Lower lobe of right lung (tissue), 2 donors: ENCODE results near the gene MCHR1. TPM values are rescaled to one million over a fixed set of nuclear protein-coding genes. Genes with fewer than 3 reads are reported as not detected.

Source experiments
- ATAC-seq, 2 donors: fragments of 200-7000 bp; cut with Tn5 transposase; one replicate each; pipeline ENCODE4 v1.9.1; 2020 to 2022; ENCODE audit warnings: mild to moderate bottlenecking in 2 of 2, moderate library complexity in 2 of 2
- DNase-seq: peaks from one replicate; pipeline ENCODE4 v3.0.0-alpha.2; 2020
- H3K27ac ChIP-seq: fragments of 200-600 bp; one replicate; pipeline ENCODE4 v1.8.0; 2022
- H3K27me3 ChIP-seq: fragments of 200-600 bp; one replicate; pipeline ENCODE4 v1.8.0; 2022; ENCODE audit warnings: low read depth
- H3K36me3 ChIP-seq: fragments of 200-600 bp; one replicate; pipeline ENCODE4 v1.8.0; 2022; ENCODE audit warnings: mild to moderate bottlenecking
- H3K4me1 ChIP-seq: fragments of 200-600 bp; one replicate; pipeline ENCODE4 v1.8.0; 2022
- H3K4me3 ChIP-seq: fragments of 200-600 bp; one replicate; pipeline ENCODE4 v1.8.0; 2022; ENCODE audit warnings: mild to moderate bottlenecking
- H3K9me3 ChIP-seq: fragments of 200-600 bp; one replicate; pipeline ENCODE4 v1.8.0; 2022
- CTCF ChIP-seq: fragments of 200-600 bp; IDR thresholded peaks from one replicate; pipeline ENCODE4 v1.8.0; 2022; ENCODE audit warnings: antibody characterized with exemption, mild to moderate bottlenecking
- intact Hi-C: fragments of 100-400 bp; cut with DNase I; formaldehyde crosslinking; loops from one replicate; pipeline ENCODE4 v1.11.0; 2022
- total RNA-seq: library from RNA; stranded (reverse); fragmentation: NEBNext Ultra II Directional; extraction: Animal tissue kit (Norgen Biotek cat#: 25700); gene quantifications from one replicate; pipeline ENCODE4 v1.2.1, GENCODE V29; 2021
- donor health status: DM: no; HTN: yes; CAD: no; lungs with severe emphysema.

MCHR1 gene
- total RNA-seq, 1 donor from 2014 or later, result not detected

- TF ChIP-seq CTCF, result no peak
- intact Hi-C loops, result no loop called here
Measured at GRCh38 chr22:40661671-40662070, 17.6 kb upstream of the MCHR1 start.

GRCh38 chr22:40665312-40665711, 14.0 kb upstream of the MCHR1 start:
- no peaks in the 10 kb centered on the region for H3K9me3 ChIP-seq
- intact Hi-C loops, result no loop called here
- no peaks in the 10 kb centered on the region for H3K36me3 ChIP-seq
- DNase-seq (no peak), ATAC-seq (no peak)
- peaks cover 10% of the 10 kb centered on the region for H3K4me1 ChIP-seq
- no peak for TF ChIP-seq CTCF
- no peaks in the 10 kb centered on the region for H3K27me3 ChIP-seq
- no peak overlapping the region for H3K27ac ChIP-seq
- H3K4me3 ChIP-seq, result no peak overlapping the region

More at GRCh38 chr22:40661671-40662070, 17.6 kb upstream of the MCHR1 start:
- H3K27me3 ChIP-seq, result no peaks in the 10 kb centered on the region
- H3K36me3 ChIP-seq, result no peaks in the 10 kb centered on the region
- no peak overlapping the region for H3K27ac ChIP-seq
- H3K9me3 ChIP-seq, result no peaks in the 10 kb centered on the region
- ATAC-seq, result no peak
- H3K4me1 ChIP-seq, result peaks cover 10% of the 10 kb centered on the region
- H3K4me3 ChIP-seq, result no peak overlapping the region
- no peak for DNase-seq

GRCh38 chr22:40666151-40666848, 13.0 kb upstream of the MCHR1 start:
- Histone ChIP-seq H3K36me3 (no peaks in the 10 kb centered on the region), H3K4me1 (peaks cover 10% of the 10 kb centered on the region), H3K27ac (no peak overlapping the region), H3K27me3 (no peaks in the 10 kb centered on the region), H3K9me3 (no peaks in the 10 kb centered on the region), H3K4me3 (no peak overlapping the region)
- intact Hi-C loops, result no loop called here
- ATAC-seq (peak; percentile 41 to 46), DNase-seq (no peak)
- no peak for TF ChIP-seq CTCF

- Histone ChIP-seq H3K4me1 (peaks cover 10% of the 10 kb centered on the region), H3K36me3 (no peaks in the 10 kb centered on the region), H3K27ac (no peak overlapping the region), H3K9me3 (no peaks in the 10 kb centered on the region), H3K27me3 (no peaks in the 10 kb centered on the region), H3K4me3 (no peak overlapping the region)
- no peak for TF ChIP-seq CTCF
- intact Hi-C loops, result no loop called here
- DNase-seq, result no peak
- ATAC-seq, result peak; percentile 39 to 48
Measured at GRCh38 chr22:40668611-40669411, 10.5 kb upstream of the MCHR1 start.

- no peak for DNase-seq
- no peak overlapping the region for H3K4me3 ChIP-seq
- H3K27ac ChIP-seq, result no peak overlapping the region
Measured at GRCh38 chr22:40670058-40670457, 9.2 kb upstream of the MCHR1 start.

More at GRCh38 chr22:40670058-40670457, 9.2 kb upstream of the MCHR1 start:
- no peaks in the 10 kb centered on the region for H3K36me3 ChIP-seq
- no peak for TF ChIP-seq CTCF
- no peaks in the 10 kb centered on the region for H3K9me3 ChIP-seq
- intact Hi-C loops, result no loop called here
- no peak for ATAC-seq
- H3K27me3 ChIP-seq, result no peaks in the 10 kb centered on the region
- H3K4me1 ChIP-seq, result peaks cover 7% of the 10 kb centered on the region
